HEK293 (cell line): Measurements from ENCODE around the gene MXD4.

Experiments used
- CTCF ChIA-PET: fragments of 350-600 bp; formaldehyde crosslinking; extraction: SDS; loops from one replicate; lab custom pipeline; 2021; ENCODE audit warnings: antibody characterized with exemption; lab: Yijun Ruan, JAX
- POLR2A ChIA-PET: fragments of 300-600 bp; formaldehyde crosslinking; extraction: SDS; loops from one replicate; lab custom pipeline; 2020; ENCODE audit warnings: antibody characterized with exemption, inconsistent platforms; lab: Yijun Ruan, JAX
- H3K27ac ChIP-seq: fragments of 200-500 bp; sonication (Bioruptor generic); 2 replicates; pipeline ENCODE4 v1.5.1; 2014; ENCODE audit warnings: low read depth, low read length, control low read depth, inconsistent platforms; ENCODE audit errors: extremely low read depth
- H3K36me3 ChIP-seq, 2 experiments: fragments of 200-500 bp in 1 of 2; sonication (Bioruptor generic) in 1 of 2; 1 replicate in 1 of 2; 2 replicates in 1 of 2; pipeline ENCODE4 v1.5.1; 2014 to 2017; ENCODE audit warnings: inconsistent platforms in 2 of 2, low read length in 2 of 2; ENCODE audit not compliant: control insufficient read depth in 2 of 2, insufficient read depth in 1 of 2
- H3K4me1 ChIP-seq: fragments of 200-500 bp; sonication (Bioruptor generic); 2 replicates; pipeline ENCODE4 v1.5.1; 2014; ENCODE audit warnings: mild to moderate bottlenecking, low read length, inconsistent platforms; ENCODE audit not compliant: control insufficient read depth, insufficient read depth
- H3K4me3 ChIP-seq: 2 replicates; pipeline ENCODE4 v1.5.1; 2011; ENCODE audit warnings: low read depth, mild to moderate bottlenecking, control low read depth, low read length, moderate library complexity
- H3K9me3 ChIP-seq: fragments of 200-500 bp; sonication (Bioruptor generic); 2 replicates; pipeline ENCODE4 v1.5.1; 2014; ENCODE audit warnings: low read depth, low read length, inconsistent platforms; ENCODE audit not compliant: control insufficient read depth, insufficient read depth
- GLI4 ChIP-seq: fragments of 450-650 bp; formaldehyde crosslinking; IDR thresholded peaks from 2 replicates; pipeline ENCODE4 v1.5.1; 2016; ENCODE audit warnings: missing biosample characterization, missing genetic modification characterization
- GLIS2 ChIP-seq: fragments of 450-650 bp; formaldehyde crosslinking; IDR thresholded peaks from 2 replicates; pipeline ENCODE4 v1.5.1; 2016; ENCODE audit warnings: missing biosample characterization, missing genetic modification characterization
- KLF9 ChIP-seq: fragments of 450-650 bp; formaldehyde crosslinking; IDR thresholded peaks from 2 replicates; pipeline ENCODE4 v1.5.1; 2016; ENCODE audit warnings: missing biosample characterization, missing genetic modification characterization, low read depth
- SETDB1 ChIP-seq: IDR thresholded peaks from one replicate; pipeline ENCODE4 v1.6.1; 2017; ENCODE audit warnings: mild to moderate bottlenecking, low read length, moderate library complexity, mixed read lengths; ENCODE audit not compliant: insufficient read length
- YY2 ChIP-seq: fragments of 450-650 bp; formaldehyde crosslinking; IDR thresholded peaks from 2 replicates; pipeline ENCODE4 v1.5.1; 2016; ENCODE audit warnings: missing biosample characterization, missing genetic modification characterization
- ZBTB17 ChIP-seq: fragments of 450-650 bp; formaldehyde crosslinking; IDR thresholded peaks from 2 replicates; pipeline ENCODE4 v1.5.1; 2016; ENCODE audit warnings: missing biosample characterization, missing genetic modification characterization
- ZBTB8A ChIP-seq: fragments of 450-650 bp; formaldehyde crosslinking; IDR thresholded peaks from 2 replicates; pipeline ENCODE4 v1.5.1; 2016; ENCODE audit warnings: missing biosample characterization, missing genetic modification characterization
- ZIC2 ChIP-seq: fragments of 450-650 bp; formaldehyde crosslinking; IDR thresholded peaks from 2 replicates; pipeline ENCODE4 v1.5.1; 2016; ENCODE audit warnings: missing biosample characterization, missing genetic modification characterization
- ZNF112 ChIP-seq: fragments of 450-650 bp; formaldehyde crosslinking; IDR thresholded peaks from 2 replicates; pipeline ENCODE4 v1.5.0; 2017; ENCODE audit warnings: missing biosample characterization, missing genetic modification characterization
- ZNF174 ChIP-seq: fragments of 450-650 bp; formaldehyde crosslinking; IDR thresholded peaks from 2 replicates; pipeline ENCODE4 v1.5.0; 2017; ENCODE audit warnings: missing biosample characterization, mild to moderate bottlenecking, missing genetic modification characterization
- ZNF214 ChIP-seq: fragments of 450-650 bp; formaldehyde crosslinking; IDR thresholded peaks from 2 replicates; pipeline ENCODE4 v1.5.1; 2017; ENCODE audit warnings: missing biosample characterization, mild to moderate bottlenecking, missing genetic modification characterization, borderline replicate concordance
- ZNF24 ChIP-seq: fragments of 450-650 bp; formaldehyde crosslinking; IDR thresholded peaks from 2 replicates; pipeline ENCODE4 v1.5.1; 2016; ENCODE audit warnings: missing biosample characterization, missing genetic modification characterization
- ZNF248 ChIP-seq: fragments of 450-650 bp; formaldehyde crosslinking; IDR thresholded peaks from 2 replicates; pipeline ENCODE4 v1.5.1; 2017; ENCODE audit warnings: missing biosample characterization, missing genetic modification characterization
- ZNF311 ChIP-seq: fragments of 450-650 bp; formaldehyde crosslinking; IDR thresholded peaks from 2 replicates; pipeline ENCODE4 v1.5.1; 2017; ENCODE audit warnings: missing biosample characterization, missing genetic modification characterization, borderline replicate concordance
- ZNF48 ChIP-seq: fragments of 450-650 bp; formaldehyde crosslinking; IDR thresholded peaks from 2 replicates; pipeline ENCODE4 v1.5.1; 2016; ENCODE audit warnings: missing biosample characterization, missing genetic modification characterization
- ZNF521 ChIP-seq: fragments of 450-650 bp; formaldehyde crosslinking; IDR thresholded peaks from 2 replicates; pipeline ENCODE4 v1.5.1; 2017; ENCODE audit warnings: missing biosample characterization, mild to moderate bottlenecking, missing genetic modification characterization
- ZNF544 ChIP-seq: fragments of 450-650 bp; formaldehyde crosslinking; IDR thresholded peaks from 2 replicates; pipeline ENCODE4 v1.5.0; 2017; ENCODE audit warnings: missing biosample characterization, missing genetic modification characterization
- ZNF549 ChIP-seq: fragments of 450-650 bp; IDR thresholded peaks from 2 replicates; pipeline ENCODE4 v1.5.1; 2018; ENCODE audit warnings: missing biosample characterization, missing genetic modification characterization, mild to moderate bottlenecking, inconsistent platforms, moderate library complexity
- ZNF555 ChIP-seq: fragments of 450-650 bp; formaldehyde crosslinking; conservative IDR thresholded peaks from 2 replicates; pipeline ENCODE4 v1.5.1; 2017; ENCODE audit warnings: missing biosample characterization, mild to moderate bottlenecking, missing genetic modification characterization, inconsistent platforms
- ZNF561 ChIP-seq: fragments of 450-650 bp; IDR thresholded peaks from 2 replicates; pipeline ENCODE4 v1.5.1; 2018; ENCODE audit warnings: missing biosample characterization, missing genetic modification characterization, borderline replicate concordance
- ZNF585B ChIP-seq: fragments of 450-650 bp; formaldehyde crosslinking; IDR thresholded peaks from 2 replicates; pipeline ENCODE4 v1.5.1; 2016; ENCODE audit warnings: missing biosample characterization, missing genetic modification characterization
- ZNF623 ChIP-seq: fragments of 450-650 bp; formaldehyde crosslinking; IDR thresholded peaks from 2 replicates; pipeline ENCODE4 v1.5.1; 2016; ENCODE audit warnings: missing biosample characterization, missing genetic modification characterization
- ZNF629 ChIP-seq: fragments of 450-650 bp; formaldehyde crosslinking; IDR thresholded peaks from 2 replicates; pipeline ENCODE4 v1.5.1; 2017; ENCODE audit warnings: missing biosample characterization, missing genetic modification characterization
- ZNF654 ChIP-seq: fragments of 450-650 bp; formaldehyde crosslinking; IDR thresholded peaks from 2 replicates; pipeline ENCODE4 v1.5.1; 2016; ENCODE audit warnings: low read depth, missing biosample characterization, missing genetic modification characterization
- ZNF664 ChIP-seq: fragments of 450-650 bp; formaldehyde crosslinking; IDR thresholded peaks from 2 replicates; pipeline ENCODE4 v1.5.1; 2016; ENCODE audit warnings: missing biosample characterization, missing genetic modification characterization
- ZNF768 ChIP-seq: fragments of 450-650 bp; formaldehyde crosslinking; IDR thresholded peaks from 2 replicates; pipeline ENCODE4 v1.5.1; 2018; ENCODE audit warnings: missing biosample characterization, mild to moderate bottlenecking, missing genetic modification characterization
- ZSCAN30 ChIP-seq: fragments of 450-650 bp; IDR thresholded peaks from 2 replicates; pipeline ENCODE4 v1.5.1; 2018; ENCODE audit warnings: missing biosample characterization, mild to moderate bottlenecking, missing genetic modification characterization, moderate library complexity
- TF ChIP-seq, protein P1 (sequence below): fragments of 450-650 bp; formaldehyde crosslinking; IDR thresholded peaks from 2 replicates; pipeline ENCODE4 v1.5.1; 2016; ENCODE audit warnings: missing biosample characterization, missing genetic modification characterization
- TF ChIP-seq, protein P2 (sequence below): fragments of 450-650 bp; formaldehyde crosslinking; IDR thresholded peaks from 2 replicates; pipeline ENCODE4 v1.5.1; 2016; ENCODE audit warnings: missing biosample characterization, missing genetic modification characterization
- TF ChIP-seq, protein P3 (sequence below): fragments of 450-650 bp; formaldehyde crosslinking; IDR thresholded peaks from 2 replicates; pipeline ENCODE4 v1.5.1; 2016; ENCODE audit warnings: missing biosample characterization, missing genetic modification characterization
- TF ChIP-seq, protein P4 (sequence below): fragments of 450-650 bp; formaldehyde crosslinking; optimal IDR thresholded peaks from 2 replicates; pipeline ENCODE3; 2016; ENCODE audit warnings: missing biosample characterization, mild to moderate bottlenecking, missing genetic modification characterization

The MXD4 gene

DNA sequence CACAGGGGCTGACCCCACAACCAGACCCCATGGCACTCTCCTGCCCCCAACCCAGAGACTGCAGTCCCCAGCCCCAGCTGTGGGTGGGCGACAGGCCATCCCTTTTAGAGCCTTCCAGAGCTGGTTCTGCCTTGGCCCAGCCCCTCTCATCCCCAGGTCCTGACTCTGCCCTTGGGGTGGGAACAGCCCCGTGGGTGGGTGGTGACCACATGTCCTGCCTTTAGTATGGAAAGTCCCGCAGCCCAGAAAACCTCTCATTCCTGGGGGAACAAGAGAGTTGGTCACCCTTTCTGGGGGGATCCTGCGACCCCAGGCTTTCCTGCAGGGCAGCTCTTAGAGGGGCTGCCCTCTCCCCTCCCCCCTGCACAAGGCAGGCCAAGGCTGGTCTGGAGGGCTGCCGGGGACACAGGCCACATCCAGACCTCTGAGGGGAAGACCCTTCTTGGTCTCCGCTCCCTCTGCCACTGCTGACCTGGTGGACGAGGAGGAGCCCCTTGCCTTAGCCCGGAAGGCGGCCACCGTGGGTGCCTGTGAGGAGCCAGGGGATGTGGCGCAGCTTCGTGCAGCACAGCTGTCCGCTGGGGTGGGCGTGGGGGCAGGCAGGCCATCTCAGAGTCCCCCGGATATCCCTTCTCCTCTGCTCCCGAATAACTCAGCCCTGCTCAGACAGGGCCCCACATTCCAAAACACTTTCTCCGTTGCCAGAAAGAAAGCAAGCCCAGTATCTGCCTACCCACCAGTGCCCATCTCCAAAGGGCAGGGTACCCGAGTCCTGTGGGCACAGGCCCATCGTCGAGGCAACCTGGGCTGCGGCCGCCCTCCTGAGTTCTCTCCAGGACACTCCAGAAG, 6.7 kb upstream of the MXD4 start:
- ChIA-PET CTCF (no interaction called here), POLR2A (no interaction called here)
- H3K4me1 ChIP-seq: no peaks in the 10 kb centered on the region
- no peaks in the 10 kb centered on the region for H3K36me3 ChIP-seq
- no peak overlapping the region for H3K4me3 ChIP-seq
- TF ChIP-seq ZNF311 (tag by site-specific recombination) (no peak), ZNF664 (no peak), ZNF555 (tag by site-specific recombination) (no peak), KLF9 (tag by site-specific recombination) (no peak), ZNF112 (tag by site-specific recombination) (no peak), ZIC2 (tag by site-specific recombination) (no peak), ZNF174 (tag by site-specific recombination) (no peak), GLIS2 (no peak), ZNF768 (no peak), ZNF623 (no peak), ZBTB17 (tag by site-specific recombination) (no peak), ZNF629 (tag by site-specific recombination) (no peak), ZNF561 (tag by site-specific recombination) (no peak), ZBTB8A (tag by site-specific recombination) (no peak), GLI4 (no peak), ZNF248 (tag by site-specific recombination) (no peak), ZNF214 (tag by site-specific recombination) (no peak)
- TF ChIP-seq, protein P1, sequence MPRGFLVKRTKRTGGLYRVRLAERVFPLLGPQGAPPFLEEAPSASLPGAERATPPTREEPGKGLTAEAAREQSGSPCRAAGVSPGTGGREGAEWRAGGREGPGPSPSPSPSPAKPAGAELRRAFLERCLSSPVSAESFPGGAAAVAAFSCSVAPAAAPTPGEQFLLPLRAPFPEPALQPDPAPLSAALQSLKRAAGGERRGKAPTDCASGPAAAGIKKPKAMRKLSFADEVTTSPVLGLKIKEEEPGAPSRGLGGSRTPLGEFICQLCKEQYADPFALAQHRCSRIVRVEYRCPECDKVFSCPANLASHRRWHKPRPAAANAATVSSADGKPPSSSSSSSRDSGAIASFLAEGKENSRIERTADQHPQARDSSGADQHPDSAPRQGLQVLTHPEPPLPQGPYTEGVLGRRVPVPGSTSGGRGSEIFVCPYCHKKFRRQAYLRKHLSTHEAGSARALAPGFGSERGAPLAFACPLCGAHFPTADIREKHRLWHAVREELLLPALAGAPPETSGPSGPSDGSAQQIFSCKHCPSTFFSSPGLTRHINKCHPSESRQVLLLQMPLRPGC (tag by site-specific recombination): no peak
- TF ChIP-seq, protein P2, sequence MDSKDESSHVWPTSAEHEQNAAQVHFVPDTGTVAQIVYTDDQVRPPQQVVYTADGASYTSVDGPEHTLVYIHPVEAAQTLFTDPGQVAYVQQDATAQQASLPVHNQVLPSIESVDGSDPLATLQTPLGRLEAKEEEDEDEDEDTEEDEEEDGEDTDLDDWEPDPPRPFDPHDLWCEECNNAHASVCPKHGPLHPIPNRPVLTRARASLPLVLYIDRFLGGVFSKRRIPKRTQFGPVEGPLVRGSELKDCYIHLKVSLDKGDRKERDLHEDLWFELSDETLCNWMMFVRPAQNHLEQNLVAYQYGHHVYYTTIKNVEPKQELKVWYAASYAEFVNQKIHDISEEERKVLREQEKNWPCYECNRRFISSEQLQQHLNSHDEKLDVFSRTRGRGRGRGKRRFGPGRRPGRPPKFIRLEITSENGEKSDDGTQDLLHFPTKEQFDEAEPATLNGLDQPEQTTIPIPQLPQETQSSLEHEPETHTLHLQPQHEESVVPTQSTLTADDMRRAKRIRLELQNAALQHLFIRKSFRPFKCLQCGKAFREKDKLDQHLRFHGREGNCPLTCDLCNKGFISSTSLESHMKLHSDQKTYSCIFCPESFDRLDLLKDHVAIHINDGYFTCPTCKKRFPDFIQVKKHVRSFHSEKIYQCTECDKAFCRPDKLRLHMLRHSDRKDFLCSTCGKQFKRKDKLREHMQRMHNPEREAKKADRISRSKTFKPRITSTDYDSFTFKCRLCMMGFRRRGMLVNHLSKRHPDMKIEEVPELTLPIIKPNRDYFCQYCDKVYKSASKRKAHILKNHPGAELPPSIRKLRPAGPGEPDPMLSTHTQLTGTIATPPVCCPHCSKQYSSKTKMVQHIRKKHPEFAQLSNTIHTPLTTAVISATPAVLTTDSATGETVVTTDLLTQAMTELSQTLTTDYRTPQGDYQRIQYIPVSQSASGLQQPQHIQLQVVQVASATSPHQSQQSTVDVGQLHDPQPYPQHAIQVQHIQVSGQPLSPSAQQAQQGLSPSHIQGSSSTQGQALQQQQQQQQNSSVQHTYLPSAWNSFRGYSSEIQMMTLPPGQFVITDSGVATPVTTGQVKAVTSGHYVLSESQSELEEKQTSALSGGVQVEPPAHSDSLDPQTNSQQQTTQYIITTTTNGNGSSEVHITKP (tag by site-specific recombination): no peak
- TF ChIP-seq, protein P3, sequence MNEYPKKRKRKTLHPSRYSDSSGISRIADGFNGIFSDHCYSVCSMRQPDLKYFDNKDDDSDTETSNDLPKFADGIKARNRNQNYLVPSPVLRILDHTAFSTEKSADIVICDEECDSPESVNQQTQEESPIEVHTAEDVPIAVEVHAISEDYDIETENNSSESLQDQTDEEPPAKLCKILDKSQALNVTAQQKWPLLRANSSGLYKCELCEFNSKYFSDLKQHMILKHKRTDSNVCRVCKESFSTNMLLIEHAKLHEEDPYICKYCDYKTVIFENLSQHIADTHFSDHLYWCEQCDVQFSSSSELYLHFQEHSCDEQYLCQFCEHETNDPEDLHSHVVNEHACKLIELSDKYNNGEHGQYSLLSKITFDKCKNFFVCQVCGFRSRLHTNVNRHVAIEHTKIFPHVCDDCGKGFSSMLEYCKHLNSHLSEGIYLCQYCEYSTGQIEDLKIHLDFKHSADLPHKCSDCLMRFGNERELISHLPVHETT: no peak
- no peak overlapping the region for H3K27ac ChIP-seq
- no peaks in the 10 kb centered on the region for H3K9me3 ChIP-seq

DNA sequence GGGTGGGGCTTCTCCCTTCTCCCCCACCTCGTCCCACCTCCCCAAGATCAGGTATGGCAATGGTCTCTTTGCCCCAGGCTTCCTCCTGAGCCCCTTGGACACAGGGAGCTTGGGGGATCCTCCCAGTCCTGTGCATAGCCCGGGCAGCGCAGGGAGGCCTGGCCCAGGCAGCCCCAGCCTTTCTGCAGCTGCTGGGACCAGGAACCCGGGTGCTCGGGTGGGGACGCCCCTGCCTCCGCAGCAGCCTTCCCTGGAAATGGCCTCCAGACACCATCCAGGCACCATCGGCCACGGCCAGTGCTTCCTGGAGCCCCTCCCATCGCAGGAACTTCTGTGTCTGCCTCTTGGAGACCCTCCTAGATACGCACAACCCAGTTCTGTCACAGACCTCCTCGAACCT, 5.9 kb upstream of the MXD4 start:
- ChIA-PET CTCF (no interaction called here), POLR2A (no interaction called here)
- no peak overlapping the region for H3K4me3 ChIP-seq
- H3K36me3 ChIP-seq: no peaks in the 10 kb centered on the region
- no peaks in the 10 kb centered on the region for H3K9me3 ChIP-seq
- H3K4me1 ChIP-seq: no peaks in the 10 kb centered on the region
- no peak overlapping the region for H3K27ac ChIP-seq
- TF ChIP-seq ZNF544 (tag by site-specific recombination): no peak
- TF ChIP-seq ZNF48 (tag by site-specific recombination): no peak
- no peak for TF ChIP-seq ZSCAN30 (tag by site-specific recombination)
- no peak for TF ChIP-seq ZNF654 (tag by site-specific recombination)
- TF ChIP-seq ZNF521 (tag by site-specific recombination): no peak
- TF ChIP-seq ZNF585B (tag by site-specific recombination): no peak
- no peak for TF ChIP-seq YY2
- TF ChIP-seq SETDB1: no peak
- TF ChIP-seq ZNF549: no peak
- TF ChIP-seq ZNF24: no peak
- TF ChIP-seq, protein P4, sequence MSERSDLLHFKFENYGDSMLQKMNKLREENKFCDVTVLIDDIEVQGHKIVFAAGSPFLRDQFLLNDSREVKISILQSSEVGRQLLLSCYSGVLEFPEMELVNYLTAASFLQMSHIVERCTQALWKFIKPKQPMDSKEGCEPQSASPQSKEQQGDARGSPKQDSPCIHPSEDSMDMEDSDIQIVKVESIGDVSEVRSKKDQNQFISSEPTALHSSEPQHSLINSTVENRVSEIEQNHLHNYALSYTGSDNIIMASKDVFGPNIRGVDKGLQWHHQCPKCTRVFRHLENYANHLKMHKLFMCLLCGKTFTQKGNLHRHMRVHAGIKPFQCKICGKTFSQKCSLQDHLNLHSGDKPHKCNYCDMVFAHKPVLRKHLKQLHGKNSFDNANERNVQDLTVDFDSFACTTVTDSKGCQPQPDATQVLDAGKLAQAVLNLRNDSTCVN (tag by site-specific recombination): no peak
